ENCODE results near the gene RNF112.

Gene RNF112

GRCh38 chr17:19390951-19391350 lies 20.1 kb upstream of the RNF112 start:
- DNase-seq = no peak

DNA sequence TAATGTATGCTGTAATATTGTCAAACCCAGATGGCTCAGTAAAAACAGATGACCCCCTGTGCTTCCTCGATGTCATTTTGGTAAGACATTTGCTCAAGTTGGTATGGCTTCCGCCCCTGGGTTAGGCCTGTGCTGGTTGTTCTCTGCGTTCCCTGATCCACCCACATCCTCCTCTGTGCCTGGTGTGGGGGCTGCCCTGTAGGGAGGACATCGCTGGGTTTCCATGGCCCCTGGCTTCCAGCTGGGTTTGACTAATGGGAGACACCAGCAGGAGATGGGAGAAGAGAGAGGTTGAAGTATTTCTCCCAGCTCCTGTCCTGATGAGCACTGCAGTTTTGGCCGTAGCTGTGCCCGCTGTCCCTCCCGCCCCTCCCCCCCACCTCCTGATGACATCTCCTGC lies 19.6 kb upstream of the RNF112 start:
- DNase-seq = no peak

- DNase-seq = no peak
Observed at GRCh38 chr17:19392303-19392702, 18.7 kb upstream of the RNF112 start.

DNA sequence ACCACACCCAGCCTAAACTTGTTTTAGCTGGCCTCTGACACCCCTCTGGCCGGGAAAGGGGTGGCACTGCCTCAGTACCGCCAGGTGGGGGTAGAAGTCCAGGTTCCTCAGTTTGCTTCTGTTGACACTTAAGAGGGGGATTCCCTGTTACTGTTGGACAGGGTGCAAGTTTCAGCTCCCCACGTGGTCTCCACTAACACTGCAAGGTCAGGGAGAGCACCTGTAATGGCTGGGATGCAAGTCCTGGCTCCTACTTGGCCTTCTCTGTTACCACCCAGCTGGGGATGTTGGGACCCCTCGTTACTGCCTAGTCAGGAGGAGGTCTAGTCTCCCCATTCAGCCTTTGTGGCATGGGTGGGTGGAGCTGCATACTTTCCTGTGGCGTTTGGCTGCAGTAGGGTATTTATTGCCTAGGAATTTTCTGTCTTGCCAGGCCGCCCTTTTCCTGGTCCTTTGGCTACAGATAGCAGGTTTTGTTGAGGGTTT lies 13.4 kb upstream of the RNF112 start:
- DNase-seq = no peak

DNA sequence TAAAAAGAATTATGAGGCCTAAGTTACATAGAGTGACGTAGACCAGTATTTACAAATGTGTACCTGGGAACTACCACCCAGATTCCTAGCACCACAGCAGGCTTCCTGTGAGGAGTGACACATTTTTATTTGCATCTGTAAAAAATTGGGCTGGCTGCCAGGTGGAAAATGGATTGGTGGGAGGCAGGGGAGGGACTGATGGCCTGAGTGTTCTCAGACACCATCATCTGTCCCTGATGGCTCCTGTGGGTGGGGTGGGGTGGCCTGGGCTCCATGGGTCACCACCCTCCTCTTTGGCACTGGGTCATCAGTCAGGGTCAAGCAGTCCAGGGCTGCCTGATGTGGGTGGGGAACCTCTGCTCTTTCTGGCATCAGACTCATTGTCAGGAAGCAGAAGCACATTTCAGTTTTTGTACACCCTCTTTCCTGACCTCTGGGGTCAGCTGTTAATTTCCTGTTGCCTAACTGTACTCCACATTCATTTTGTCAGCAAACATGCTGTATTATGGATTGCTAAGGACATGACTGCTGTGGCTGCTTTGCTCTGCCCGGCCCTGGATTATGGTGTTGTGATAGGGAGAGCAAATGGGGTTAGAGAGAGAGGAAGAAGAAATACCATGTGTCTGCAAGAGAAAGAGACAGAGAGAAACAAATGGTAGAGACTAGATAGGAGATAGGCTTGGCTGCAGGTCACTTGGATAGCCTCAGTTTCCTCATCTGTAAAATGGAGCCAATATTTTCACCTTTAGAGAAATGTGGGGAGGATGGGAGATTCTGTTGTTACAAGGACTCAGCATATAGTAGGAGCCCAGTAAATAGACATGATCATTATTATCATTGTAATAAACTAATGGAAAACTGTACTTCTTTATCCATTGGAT lies 12.5 kb upstream of the RNF112 start:
- DNase-seq = no peak

- DNase-seq = no peak
Observed at GRCh38 chr17:19399750-19400450, 11.1 kb upstream of the RNF112 start.

DNA sequence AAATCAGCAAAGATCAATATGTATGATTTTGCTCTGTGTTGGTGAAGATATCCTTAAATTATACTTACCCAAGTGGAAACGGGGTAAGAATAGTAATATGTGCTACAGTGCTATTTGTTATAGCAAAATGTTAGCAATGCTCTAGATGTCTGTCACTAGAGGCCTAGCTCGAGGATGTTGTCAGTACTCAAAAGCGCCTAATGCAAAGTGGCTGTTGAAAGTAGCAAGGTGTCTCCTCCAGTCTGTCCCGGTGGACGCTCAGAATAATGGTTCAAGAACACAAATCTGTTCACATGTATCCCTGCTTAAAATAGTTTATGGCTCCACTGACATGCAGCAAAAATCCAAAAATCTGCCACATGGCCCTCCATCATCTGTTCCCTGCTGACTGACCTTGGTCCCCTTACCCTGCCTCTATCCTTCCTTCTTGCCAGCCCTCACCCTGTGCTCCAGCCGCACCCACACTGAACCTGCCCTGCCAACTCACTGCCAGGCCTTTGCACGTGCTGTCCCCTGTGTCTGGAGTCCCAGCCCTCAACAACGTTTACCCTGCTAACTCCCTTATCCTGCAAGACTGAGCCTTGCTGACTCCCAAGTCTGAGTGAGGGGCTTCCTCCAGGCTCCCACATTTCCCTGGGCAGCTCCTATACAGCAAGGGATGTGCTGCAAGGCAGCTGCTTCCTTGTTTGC lies 9.6 kb upstream of the RNF112 start:
- DNase-seq = no peak

DNA sequence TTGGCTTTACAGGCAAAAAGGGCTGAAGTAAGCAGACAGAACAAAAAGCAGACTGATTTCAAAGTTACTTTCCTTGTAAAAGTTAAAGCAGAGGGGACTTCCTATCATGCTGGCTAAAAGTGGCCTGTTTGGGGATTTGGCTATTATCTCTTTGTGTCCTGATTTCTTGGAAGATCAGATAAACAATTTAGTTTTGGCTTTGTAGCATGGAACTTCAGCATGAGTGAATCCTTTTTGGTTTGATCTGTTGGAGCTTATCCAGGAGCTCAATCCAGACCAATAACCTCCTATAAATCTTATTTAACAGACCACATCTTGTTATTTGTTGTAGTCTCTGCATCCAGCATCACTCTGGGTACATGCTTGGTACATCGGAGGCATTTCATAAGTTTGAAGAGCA lies 8.9 kb upstream of the RNF112 start:
- no peak for DNase-seq

DNA sequence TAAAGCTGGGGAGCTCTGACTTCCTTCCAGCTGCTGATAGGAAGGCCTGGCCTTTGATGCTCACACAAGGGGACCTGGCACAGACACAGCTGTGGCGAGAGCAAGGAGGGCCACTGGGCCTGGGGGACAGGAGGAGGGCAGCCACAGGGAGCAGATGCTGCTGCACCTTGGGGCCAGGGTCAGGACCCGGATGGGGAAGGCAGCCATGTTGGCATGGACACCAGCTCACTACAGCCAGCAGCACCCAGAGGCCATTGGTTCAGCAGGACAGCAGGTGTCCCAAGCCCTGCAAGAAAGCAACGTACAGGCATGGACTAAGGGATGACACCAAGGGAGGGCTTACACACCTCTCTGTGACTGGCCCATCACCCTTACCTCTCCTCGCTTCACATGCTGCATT lies 8.0 kb upstream of the RNF112 start:
- no peak for DNase-seq

DNA sequence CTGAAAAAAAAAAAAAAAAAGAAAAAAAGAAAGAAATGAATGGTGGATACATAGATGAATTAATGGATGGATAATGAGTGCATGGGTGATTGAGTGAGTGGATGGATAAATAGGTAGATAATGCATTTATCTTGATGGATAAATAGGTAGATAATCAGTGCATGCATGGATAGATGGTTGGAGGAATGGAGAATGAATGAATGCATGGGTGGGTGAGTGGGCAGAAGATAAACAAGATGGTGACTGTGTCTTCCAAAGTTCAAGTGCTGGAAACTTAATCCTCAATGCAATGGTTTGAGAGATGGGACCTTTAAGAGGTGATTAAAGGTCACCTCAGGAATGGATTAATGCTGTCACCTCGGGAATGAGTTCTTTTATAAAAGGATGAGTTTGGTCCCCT lies 6.8 kb upstream of the RNF112 start:
- DNase-seq = no peak

- no peak for DNase-seq
Observed at GRCh38 chr17:19405114-19405513, 5.9 kb upstream of the RNF112 start.

- DNase-seq = no peak
Observed at GRCh38 chr17:19407601-19408345, 3.3 kb upstream of the RNF112 start.

- no peak for DNase-seq
Observed at GRCh38 chr17:19408346-19408710, 2.7 kb upstream of the RNF112 start.

DNA sequence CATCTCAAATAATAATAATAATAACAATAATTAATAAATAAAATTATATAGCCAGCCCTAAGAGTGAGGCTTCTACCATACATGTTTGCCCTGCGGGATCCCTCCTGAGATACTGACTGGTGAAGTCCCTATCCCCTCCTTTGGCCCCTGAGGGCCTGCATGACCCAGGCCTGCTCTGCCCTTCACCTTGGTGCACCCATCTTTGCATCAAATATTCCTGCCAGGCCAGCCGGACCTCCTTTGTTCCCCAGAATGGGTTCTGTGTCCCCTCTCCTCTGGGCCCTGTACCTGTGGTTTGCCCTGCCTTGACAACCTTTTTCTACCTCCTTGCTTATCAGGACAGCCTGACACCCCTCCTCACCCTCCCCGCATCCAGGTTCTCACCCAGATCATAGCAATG lies 2.0 kb upstream of the RNF112 start:
- DNase-seq = no peak

- DNase-seq = no peak
Observed at GRCh38 chr17:19409509-19409908, 1.5 kb upstream of the RNF112 start.

- DNase-seq = no peak
Observed at GRCh38 chr17:19410091-19410490, 941 bp upstream of the RNF112 start.

GRCh38 chr17:19411631-19412030 lies 599 bp downstream of the RNF112 start:
- DNase-seq = no peak

GRCh38 chr17:19412510-19412909 lies 1.5 kb downstream of the RNF112 start:
- DNase-seq = no peak

DNA sequence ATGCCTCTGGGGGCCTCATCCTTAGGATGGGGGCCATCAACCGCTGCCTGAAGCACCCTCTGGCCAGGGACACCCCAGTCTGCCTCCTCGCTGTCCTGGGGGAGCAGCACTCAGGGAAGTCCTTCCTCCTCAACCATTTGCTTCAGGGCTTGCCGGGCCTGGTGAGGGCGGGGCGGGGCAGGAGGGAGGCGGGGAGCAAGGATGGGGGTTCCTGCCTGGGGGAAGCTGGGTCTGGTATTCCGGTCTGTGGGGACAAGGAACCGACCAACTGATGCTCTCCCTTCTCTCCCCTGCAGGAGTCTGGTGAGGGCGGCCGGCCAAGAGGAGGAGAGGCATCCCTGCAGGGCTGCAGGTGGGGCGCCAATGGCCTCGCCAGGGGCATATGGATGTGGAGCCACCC lies 2.0 kb downstream of the RNF112 start:
- DNase-seq = no peak

- no peak for DNase-seq
Observed at GRCh38 chr17:19413761-19414160, 2.7 kb downstream of the RNF112 start.

GRCh38 chr17:19414396-19415280 lies 3.6 kb downstream of the RNF112 start:
- no peak for DNase-seq

GRCh38 chr17:19415311-19415710 lies 4.3 kb downstream of the RNF112 start:
- no peak for DNase-seq
